HL-60 (cell line): ENCODE results near the gene PHRF1.

Experiments
- POLR2AphosphoS5 ChIP-seq: IDR thresholded peaks from 2 replicates; pipeline ENCODE4 v1.6.1; 2012; ENCODE audit warnings: low read depth
- TF ChIP-seq, protein P1 (sequence below): IDR thresholded peaks from one replicate; pipeline ENCODE4 v1.5.1; 2011; ENCODE audit warnings: low read length, control low read depth, inconsistent platforms; ENCODE audit not compliant: insufficient read depth

DNA sequence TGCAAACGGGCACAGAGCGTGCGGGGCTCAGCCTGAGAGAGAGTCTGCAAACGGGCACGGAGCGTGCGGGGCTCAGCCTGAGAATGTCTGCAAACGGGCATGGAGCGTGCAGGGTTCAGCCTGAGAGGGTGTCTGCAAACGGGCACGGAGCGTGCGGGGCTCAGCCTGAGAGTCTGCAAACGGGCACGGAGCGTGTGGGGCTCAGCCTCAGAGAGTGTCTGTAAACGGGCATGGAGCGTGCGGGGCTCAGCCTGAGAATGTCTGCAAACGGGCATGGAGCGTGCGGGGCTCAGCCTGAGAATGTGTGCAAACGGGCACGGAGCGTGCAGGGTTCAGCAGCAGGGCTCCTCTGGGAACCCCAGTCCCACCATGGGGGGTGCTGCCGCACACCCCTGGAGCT is 13.5 kb downstream of the PHRF1 start:
- TF ChIP-seq, protein P1, sequence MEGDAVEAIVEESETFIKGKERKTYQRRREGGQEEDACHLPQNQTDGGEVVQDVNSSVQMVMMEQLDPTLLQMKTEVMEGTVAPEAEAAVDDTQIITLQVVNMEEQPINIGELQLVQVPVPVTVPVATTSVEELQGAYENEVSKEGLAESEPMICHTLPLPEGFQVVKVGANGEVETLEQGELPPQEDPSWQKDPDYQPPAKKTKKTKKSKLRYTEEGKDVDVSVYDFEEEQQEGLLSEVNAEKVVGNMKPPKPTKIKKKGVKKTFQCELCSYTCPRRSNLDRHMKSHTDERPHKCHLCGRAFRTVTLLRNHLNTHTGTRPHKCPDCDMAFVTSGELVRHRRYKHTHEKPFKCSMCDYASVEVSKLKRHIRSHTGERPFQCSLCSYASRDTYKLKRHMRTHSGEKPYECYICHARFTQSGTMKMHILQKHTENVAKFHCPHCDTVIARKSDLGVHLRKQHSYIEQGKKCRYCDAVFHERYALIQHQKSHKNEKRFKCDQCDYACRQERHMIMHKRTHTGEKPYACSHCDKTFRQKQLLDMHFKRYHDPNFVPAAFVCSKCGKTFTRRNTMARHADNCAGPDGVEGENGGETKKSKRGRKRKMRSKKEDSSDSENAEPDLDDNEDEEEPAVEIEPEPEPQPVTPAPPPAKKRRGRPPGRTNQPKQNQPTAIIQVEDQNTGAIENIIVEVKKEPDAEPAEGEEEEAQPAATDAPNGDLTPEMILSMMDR = no peak
- no peak for TF ChIP-seq POLR2AphosphoS5
